ENCODE data around the gene EXOC2.

DNA sequence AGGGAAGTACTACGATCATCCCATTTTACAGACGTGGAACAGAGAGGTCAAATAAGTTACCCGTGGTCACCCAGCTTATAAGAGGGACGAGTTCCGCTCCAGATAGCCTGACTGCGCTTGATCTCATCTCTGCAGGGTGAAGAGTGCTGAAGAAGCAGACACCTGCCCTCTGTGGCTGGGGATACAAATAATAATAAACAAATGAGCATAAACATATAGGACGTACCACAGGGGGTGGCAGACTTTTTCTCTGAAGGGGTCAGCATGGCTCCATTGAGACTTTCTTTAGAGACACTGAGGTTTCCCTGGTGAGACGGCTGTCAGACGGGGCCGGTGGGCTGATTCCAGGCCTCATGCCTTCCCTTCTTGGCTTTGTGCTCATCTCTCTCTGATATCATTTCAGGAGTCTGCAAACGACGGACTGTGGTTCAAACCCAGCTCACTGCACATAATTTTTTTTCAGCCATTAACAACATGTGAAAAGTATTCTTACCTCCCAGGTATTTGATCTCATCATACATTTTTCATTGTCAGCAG, 254.2 kb downstream of the EXOC2 start:
- TF ChIP-seq POLR2AphosphoS5 (IDR thresholded peaks at IDR 0.05; ENCODE audit: borderline replicate concordance, low read depth, low read length), result no peak
- no peak for TF ChIP-seq EZH2 (IDR thresholded peaks at IDR 0.05)

Data from SK-N-MC (cell line).